ENCODE results near the gene AK5.
A peak's percentile ranks its signal among the peaks of the same experiment; 100 is the strongest.

Gene AK5

GRCh38 chr1:77370161-77370560 is 88.3 kb downstream of the AK5 start:
- no peak overlapping the region for H3K4me3 ChIP-seq (ENCODE audit: low read depth, low read length)
- TF ChIP-seq, protein P1, sequence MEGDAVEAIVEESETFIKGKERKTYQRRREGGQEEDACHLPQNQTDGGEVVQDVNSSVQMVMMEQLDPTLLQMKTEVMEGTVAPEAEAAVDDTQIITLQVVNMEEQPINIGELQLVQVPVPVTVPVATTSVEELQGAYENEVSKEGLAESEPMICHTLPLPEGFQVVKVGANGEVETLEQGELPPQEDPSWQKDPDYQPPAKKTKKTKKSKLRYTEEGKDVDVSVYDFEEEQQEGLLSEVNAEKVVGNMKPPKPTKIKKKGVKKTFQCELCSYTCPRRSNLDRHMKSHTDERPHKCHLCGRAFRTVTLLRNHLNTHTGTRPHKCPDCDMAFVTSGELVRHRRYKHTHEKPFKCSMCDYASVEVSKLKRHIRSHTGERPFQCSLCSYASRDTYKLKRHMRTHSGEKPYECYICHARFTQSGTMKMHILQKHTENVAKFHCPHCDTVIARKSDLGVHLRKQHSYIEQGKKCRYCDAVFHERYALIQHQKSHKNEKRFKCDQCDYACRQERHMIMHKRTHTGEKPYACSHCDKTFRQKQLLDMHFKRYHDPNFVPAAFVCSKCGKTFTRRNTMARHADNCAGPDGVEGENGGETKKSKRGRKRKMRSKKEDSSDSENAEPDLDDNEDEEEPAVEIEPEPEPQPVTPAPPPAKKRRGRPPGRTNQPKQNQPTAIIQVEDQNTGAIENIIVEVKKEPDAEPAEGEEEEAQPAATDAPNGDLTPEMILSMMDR (IDR thresholded peaks at IDR 0.05; ENCODE audit: low read depth, low read length, missing control alignments) = no peak
- DNase-seq (ENCODE audit: low read depth) = no peak
- in situ Hi-C loops (cut with HindIII; ENCODE audit: low sequenced_read_pairs) = no loop called here

GRCh38 chr1:77370583-77371306 is 88.9 kb downstream of the AK5 start:
- in situ Hi-C loops (cut with HindIII; ENCODE audit: low sequenced_read_pairs) = no loop called here
- TF ChIP-seq, protein P1 (IDR thresholded peaks at IDR 0.05; ENCODE audit: low read depth, low read length, missing control alignments) = no peak
- DNase-seq (ENCODE audit: low read depth) = peak; percentile 91
- no peak overlapping the region for H3K4me3 ChIP-seq (ENCODE audit: low read depth, low read length)

DNA sequence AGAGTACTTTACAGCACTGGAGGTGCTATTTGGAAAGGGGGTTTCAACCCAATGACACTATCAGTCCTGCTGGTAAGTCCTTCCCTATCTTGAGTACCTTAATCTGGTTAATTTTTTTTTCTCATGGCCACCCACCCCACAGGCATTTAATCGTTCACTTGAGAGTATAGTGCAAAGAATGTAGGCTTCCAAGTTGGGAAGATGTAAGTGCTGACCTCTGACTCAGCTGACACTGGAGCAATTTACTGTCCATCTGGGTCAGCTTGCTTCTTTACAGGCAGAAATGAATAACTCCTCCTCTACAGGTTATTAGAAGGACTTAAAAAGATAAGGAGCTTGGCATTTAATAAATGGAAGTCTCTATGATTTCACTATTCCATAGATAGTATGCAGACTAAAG is 89.6 kb downstream of the AK5 start:
- H3K4me3 ChIP-seq (ENCODE audit: low read depth, low read length) = no peak overlapping the region
- DNase-seq (ENCODE audit: low read depth) = no peak
- in situ Hi-C loops (cut with HindIII; ENCODE audit: low sequenced_read_pairs) = no loop called here
- TF ChIP-seq, protein P1 (IDR thresholded peaks at IDR 0.05; ENCODE audit: low read depth, low read length, missing control alignments) = no peak

DNA sequence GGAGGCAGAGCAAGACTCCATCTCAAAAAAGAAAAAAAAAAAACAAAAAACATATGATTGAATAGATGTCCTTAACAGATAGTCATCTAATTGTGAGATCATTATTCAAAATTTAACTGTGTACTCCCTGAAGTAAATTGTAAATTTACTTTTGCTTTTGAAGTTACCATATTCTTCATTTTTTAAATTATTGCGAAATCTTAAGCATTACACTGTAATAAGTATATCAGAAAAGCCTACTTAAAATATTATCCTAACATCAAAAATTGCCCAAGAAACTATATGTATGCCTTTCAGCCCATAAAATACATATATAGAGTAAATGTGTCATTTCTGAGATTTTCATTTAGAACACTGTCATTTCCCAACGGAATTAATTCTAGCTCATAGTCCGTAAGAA is 91.9 kb downstream of the AK5 start:
- H3K4me3 ChIP-seq (ENCODE audit: low read depth, low read length) = no peak overlapping the region
- TF ChIP-seq, protein P1 (IDR thresholded peaks at IDR 0.05; ENCODE audit: low read depth, low read length, missing control alignments) = no peak
- no peak for DNase-seq (ENCODE audit: low read depth)
- in situ Hi-C loops (cut with HindIII; ENCODE audit: low sequenced_read_pairs) = no loop called here

- DNase-seq (ENCODE audit: low read depth) = no peak
- TF ChIP-seq, protein P1 (IDR thresholded peaks at IDR 0.05; ENCODE audit: low read depth, low read length, missing control alignments) = no peak
- no peak overlapping the region for H3K4me3 ChIP-seq (ENCODE audit: low read depth, low read length)
- in situ Hi-C loops (cut with HindIII; ENCODE audit: low sequenced_read_pairs) = no loop called here
Measured at GRCh38 chr1:77375541-77375940, 93.7 kb downstream of the AK5 start.

- in situ Hi-C loops (cut with HindIII; ENCODE audit: low sequenced_read_pairs) = no loop called here
- TF ChIP-seq, protein P1 (IDR thresholded peaks at IDR 0.05; ENCODE audit: low read depth, low read length, missing control alignments) = no peak
- H3K4me3 ChIP-seq (ENCODE audit: low read depth, low read length) = no peak overlapping the region
- DNase-seq (ENCODE audit: low read depth) = no peak
Measured at GRCh38 chr1:77375990-77376389, 94.2 kb downstream of the AK5 start.
